HG03108 (cell line): ENCODE results near the gene SEMA4A.

Experiments
- ATAC-seq: cut with Tn5 transposase; IDR thresholded peaks from one replicate; pipeline ENCODE4 v1.9.1; 2021; ENCODE audit warnings: moderate library complexity; ENCODE audit not compliant: unreplicated experiment

SEMA4A gene

GRCh38 chr1:156226116-156226538 is 72.7 kb downstream of the SEMA4A start:
- peak; percentile 74 for ATAC-seq

DNA sequence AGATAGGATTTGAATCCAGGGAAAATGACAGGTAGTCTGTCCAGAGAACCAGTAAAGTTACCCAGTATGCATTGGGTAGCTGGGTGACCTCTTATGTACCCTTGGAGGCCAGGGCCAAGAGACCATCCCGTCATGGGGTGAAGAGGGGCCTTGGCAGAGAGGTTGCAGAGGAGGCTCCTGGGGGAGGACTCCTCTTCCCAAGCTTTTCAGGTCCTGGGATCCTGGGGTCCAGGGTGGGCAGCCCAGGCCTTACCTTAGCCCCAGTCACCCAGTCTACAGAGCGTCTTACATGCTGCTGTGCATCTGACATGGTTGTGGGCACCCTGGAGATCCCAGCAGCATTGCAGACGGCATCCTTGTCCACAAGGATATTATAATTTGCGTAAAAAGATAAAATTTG is 73.4 kb downstream of the SEMA4A start:
- no peak for ATAC-seq
